DMS53 treated with DMSO at 0.1 percent for 48 hours (cell line): ENCODE data around the gene MIOX.
"Not testable (repeated sequence)": the region's sequence is repeated elsewhere in the genome, so short reads cannot be mapped to it uniquely, and the experiment has no call there.

ENCODE experiments used
- DNase-seq: peaks from one replicate; lab custom pipeline; 2025; ENCODE audit not compliant: unreplicated experiment; lab: John Stamatoyannopoulos, UW

The MIOX gene

DNA sequence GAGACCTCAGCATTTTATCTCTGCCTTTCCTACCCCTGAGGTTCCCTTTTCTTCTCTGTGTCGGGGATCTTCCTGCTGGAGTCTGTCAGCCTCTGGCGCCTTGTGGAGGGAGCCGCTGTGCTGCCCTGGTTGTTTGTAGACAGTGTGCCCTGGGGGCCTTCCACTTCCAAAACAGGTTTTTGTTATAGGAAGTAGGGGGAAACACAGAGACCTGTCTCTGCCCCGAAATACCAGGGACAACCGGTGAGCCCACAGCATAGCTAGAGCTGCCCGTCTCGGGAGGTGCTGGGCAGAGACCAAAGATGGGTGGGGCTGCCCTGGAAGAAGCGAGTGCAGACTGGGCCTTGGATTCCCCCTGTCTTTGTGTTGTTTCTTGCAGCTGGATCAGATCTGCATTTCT, 29.4 kb downstream of the MIOX start:
- DNase-seq: no peak

DNA sequence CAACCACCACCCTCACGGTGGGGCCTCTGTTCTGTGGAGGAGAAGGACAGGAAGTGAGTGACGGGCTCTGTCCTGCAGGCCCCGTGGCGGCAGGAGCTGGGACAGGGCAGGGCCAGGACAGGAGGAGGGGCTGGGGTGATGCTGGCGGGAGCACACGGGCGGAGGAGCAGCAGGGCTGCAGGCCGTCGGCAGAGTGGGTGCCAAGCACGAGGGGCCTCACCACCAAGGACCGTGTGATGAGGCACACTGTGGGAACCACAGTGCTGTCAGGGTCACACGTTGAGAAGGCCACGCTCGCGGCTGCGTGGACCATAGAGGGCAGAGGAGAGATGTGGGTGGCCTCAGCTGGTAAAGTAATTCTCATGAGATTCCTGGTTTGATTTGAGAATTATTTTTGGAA, 30.2 kb downstream of the MIOX start:
- no peak for DNase-seq

DNA sequence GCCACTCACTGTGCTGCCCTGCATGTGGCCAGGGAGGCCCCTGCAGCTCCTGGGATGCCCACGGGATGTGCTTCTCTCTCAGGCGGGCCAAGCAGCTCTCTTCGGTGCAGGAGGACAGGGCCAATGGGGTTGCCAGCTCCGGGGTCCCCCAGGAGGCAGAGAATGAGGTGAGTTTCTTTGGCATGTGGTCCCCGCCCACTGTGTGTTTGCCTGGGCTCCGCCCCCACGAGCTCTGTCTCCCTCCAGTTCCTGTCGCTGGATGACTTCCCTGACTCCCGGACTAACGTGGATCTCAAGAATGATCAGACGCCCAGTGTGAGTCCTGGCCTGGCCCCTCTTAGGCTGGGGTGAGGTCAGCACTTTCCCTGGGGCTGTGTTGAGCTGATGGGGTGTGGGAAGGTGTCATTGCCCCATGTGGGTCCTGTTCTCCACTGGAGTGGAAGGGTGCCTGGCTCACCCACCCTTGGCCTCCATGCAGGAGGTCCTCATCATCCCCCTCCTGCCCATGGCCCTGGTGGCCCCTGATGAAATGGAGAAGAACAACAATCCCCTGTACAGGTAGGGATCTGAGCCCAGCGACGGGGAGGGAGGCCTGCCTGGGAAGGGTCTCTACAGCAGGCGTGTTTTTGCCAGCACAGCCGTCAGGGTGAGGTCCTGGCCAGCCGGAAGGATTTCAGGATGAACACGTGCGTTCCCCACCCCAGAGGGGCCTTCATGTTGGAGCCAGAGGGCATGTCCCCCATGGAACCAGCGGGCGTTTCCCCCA, 31.0 kb downstream of the MIOX start:
- no peak for DNase-seq

DNA sequence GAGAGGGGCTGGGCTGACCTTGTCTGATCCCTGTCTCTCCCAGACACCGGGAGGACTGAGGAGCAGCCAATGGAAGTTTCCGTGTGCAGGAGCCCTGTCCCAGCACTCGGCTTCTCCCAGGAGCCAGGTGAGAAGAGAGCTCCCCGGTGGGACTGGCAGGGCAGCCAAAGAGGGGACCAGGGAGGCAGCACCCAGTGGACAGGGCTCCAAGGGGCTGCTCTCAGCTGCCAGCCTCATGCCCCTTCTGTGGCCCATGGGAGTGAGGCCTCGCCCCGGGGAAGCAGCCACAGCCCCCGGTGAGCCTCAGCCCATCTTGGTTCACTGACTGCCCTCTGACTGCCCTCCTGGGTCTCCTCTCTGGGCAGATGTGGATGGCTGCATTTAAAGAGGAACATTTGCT, 31.9 kb downstream of the MIOX start:
- no peak for DNase-seq

DNA sequence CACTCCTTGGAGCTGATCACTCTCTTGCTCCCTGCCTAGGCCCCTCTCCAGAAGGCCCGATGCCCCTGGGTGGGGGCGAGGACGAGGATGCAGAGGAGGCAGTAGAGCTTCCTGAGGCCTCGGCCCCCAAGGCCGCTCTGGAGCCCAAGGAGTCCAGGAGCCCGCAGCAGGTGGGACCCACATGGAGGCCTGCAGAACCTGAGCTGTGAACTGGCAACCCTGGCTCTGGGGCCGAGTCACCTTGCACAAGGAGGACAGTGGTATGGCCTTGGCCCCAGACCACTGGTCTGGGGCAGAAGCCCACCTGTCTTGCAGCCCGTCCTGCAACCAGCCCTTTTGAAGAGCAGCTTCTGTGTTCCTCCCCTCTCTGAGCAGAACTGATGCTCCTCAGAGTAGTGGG, 32.5 kb downstream of the MIOX start:
- no peak for DNase-seq

DNA sequence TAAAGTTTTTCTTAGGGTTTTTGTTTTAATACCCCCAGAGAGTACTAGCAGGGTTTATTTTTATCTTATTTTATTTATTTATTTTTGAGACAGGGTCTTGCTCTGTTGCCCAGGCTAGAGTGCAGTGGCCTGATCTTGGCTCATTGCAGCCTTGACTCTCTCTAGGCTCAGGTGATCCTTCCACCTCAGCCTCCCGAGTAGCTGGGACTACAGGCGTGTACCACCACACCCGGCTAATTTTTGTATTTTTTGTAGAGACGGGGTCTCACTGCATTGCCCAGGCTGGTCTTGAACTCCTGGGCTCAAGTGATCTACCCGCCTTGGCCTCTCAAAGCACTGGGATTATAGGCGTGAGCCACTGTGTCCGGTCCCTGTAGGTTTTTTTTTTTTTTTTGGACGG, 33.5 kb downstream of the MIOX start:
- DNase-seq: not testable (repeated sequence)

DNA sequence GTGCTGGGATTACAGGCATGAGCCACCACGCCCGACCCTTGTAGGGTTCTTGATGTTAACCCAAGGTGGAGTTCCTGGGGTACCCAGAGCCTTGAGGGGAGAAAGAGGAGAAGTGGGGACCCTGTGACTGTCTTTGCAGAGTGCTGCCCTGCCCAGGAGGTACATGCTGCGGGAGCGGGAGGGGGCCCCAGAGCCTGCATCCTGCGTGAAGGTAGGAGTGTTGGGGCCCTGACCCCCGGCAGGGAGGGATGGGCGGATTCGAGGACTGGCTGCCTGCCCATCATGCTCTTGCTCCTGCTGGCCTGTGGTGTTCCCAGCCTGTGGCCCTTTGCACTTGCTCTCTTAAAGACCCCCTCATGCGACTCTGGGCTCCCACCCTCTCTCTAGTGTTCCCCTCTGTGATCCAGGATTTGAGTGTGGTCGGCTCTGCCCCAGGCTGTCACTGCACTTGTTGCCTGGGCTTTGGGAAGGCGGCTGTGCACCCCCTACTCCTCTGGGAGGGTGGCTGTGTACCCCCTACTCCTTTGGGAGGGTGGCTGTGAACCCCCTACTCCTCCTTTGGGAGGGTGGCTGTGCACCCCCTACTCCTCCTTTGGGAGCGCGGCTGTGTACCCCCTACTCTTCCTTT, 34.3 kb downstream of the MIOX start:
- no peak for DNase-seq

DNA sequence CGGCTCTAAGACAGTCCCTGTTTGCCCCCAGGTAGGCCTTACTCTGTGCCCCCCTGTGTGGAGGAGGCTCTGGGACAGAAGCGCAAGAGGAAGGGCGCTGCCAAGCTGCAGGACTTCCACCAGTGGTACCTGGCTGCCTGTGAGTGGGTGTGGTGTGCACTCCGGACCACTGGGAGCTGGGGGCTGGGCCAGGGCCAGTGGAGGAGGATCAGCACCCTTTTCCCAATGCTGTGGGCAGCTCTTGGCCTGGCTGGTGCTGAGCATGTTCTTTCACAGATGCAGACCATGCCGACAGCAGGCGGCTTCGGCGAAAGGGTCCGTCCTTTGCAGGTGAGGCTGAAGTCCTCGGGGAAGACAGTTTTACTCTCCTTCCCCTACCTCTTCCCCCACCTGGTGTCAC, 35.1 kb downstream of the MIOX start:
- no peak for DNase-seq

DNA sequence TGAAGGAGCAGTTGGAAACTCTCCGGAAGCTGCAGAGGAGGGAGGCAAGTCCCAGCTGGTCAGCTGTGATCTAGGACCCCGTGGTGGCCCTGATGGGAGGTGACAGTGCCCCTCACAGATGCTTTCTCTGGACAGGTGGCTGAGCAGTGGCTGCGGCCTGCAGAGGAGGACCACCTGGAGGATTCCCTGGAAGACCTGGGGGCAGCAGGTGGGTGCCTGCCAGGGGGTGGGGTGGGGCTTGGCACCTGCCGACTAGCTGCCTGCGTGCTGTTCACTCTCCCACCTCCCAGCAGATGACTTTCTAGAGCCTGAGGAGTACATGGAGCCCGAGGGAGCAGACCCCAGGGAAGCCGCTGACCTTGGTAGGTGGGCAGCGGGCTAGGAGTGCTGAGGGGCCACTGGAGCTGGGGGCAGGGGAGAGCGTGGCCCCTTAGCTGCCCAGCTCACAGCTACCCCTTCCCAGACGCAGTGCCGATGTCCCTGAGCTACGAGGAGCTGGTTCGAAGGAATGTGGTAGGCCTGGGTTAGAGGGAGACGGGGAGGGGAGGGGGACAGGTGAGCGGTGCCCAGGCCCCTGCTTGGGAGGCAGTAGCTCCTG, 35.6 kb downstream of the MIOX start:
- DNase-seq: no peak

DNA sequence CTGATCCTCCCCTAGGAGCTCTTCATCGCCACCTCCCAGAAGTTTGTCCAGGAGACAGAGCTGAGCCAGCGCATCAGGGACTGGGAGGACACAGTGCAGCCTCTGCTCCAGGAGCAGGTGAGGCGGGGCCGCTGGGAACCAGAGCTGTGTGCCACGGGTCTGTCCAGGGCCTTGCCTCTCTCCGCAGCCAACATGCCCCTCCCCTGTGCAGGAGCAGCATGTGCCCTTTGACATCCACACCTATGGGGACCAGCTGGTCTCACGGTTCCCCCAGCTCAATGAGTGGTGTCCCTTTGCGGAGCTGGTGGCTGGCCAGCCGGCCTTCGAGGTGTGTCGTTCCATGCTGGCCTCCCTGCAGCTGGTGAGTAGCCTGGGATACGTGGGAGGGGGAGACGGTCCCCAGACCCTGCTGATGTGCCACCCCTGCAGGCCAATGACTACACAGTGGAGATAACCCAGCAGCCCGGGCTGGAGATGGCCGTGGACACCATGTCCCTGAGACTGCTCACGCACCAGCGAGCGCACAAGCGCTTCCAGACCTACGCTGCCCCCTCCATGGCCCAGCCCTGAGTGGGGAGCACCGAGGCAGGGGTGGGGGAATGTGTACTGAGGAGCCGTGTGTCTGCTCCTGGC, 36.3 kb downstream of the MIOX start:
- no peak for DNase-seq

DNA sequence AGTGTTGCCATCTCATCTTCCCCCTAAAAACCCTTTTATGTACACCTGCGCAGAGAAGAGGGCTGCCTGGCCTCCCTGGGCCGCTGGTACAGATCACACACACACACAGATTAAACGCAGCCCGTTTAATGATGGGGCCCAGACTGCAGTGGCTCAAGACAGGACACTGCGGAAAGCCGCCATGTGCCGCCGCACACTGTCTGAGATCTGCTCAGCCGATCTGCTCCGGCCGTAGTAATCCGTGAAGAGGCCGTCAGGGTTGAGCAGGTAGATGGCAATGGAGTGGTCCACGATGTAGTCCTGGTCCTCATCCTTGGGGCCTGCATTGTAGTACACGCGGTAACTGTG, 36.8 kb downstream of the MIOX start:
- no peak for DNase-seq

DNA sequence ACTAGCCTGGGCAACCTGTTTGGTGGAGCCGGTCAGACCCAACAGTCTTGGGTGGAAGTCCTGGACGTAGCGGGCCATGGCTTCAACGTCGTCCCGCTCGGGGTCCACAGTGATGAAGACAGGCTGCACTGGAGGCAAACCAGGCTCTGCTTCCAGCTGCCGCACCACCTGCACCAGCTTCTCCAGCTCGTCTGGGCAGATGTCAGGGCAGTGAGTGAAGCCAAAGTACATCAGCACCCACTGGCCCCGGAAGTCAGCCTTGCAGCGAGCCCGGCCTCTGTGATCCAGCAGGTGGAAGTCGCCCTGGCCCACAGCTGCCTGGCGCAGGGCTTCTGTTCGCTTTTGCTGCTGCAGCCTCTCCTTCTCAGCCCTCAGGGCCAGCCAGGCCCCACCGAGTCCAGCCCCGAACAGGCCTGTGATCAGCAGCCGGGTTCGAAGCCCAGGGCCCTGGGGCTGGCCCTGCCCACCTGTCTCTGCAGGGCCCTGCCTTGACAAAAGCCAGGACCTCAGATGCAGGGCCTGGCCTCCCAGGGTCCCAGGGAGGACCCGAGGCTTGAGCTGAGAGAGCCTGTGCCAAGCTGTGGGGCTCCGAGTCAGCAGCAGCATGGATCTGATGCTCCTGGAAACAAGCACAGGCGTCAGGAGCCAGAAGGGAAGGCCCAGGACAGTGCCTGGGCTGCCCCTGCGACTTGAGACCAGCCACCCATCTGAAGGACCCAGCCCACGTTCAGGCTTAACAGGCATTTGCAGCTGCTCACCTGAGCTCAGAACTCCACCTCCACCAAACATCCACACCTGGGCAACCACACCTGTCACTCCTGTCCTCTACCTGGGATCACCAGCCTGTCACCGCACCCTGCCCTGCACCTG, 37.4 kb downstream of the MIOX start:
- peak; percentile 8 for DNase-seq

DNA sequence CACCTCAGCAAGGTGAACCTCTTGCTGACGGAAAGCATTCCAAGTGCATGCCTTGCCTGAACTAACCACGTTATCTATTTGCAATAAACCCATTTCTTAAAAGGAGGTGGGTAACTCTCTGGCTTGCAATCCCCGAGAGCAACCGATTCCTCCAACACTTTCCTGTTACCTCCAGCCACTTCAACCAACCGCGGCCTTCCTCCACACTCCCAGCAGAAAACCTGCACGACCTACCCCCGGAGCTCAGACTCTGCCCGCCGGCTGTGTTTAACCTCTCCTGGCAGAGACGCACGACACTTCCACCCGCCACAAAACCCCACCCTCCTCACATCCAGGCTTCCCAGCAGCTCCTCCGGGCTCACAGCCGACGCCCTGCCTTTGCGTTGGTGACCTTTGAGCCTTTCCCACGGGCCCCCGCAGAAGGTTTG, 38.0 kb downstream of the MIOX start:
- peak; percentile 20 for DNase-seq

DNA sequence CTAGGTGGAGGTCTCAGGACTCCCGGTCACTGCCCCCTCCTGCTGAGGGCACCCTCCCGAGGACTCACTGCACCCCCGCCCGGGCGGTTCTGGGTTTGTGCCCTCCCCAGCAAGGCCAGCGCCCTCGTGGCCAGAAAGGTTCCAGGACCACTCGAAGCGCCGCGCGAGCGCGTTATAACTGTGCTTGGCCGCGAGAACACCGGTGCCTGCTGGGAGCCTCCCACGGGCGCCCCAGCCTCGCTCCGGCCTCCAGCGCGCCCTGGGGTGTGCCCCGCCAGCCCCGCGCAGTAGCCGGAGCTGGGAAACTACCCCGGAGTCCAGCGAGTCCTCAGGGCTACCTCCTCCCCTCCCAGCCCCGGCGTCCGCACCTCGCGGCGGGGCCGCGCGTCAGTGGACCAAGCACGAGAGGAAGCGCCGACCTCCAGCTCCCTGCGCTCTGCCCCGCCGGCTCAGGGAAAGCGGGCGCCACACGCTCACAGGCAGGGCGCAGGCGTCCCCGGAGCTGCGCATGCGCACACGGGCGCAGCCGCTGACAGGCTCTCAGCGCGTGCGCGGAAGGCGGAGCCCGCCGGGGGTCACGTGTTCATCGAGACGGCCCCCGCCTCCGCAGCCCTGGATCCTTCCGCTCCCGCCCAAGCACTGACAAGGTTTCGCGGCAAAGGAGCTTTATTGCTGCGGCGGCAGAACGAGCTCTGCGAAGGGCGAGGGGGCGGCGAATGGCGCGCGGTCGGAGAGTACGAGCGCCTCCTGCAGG, 38.6 kb downstream of the MIOX start, which contains the start of gene SCO2:
Gene SCO2, minus strand, starts transcription at position 495 of the 754 bp plus-strand sequence. CDS start 1,187 bp downstream, outside the sequence.
- peak; percentile 88 for DNase-seq

DNA sequence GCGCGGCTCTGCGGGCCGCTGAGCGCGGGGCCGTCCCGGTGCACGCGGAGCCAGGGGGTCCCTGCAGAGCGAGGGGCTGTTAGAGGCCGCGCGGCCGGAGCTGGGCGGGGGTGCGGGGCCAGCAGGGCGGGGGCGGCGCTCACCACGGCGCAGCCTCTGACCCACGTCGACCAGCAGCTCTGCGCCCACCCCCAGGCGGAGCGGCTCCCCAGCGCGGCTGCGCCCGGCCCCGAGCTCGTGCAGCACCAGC, 39.1 kb downstream of the MIOX start:
- DNase-seq: no peak

DNA sequence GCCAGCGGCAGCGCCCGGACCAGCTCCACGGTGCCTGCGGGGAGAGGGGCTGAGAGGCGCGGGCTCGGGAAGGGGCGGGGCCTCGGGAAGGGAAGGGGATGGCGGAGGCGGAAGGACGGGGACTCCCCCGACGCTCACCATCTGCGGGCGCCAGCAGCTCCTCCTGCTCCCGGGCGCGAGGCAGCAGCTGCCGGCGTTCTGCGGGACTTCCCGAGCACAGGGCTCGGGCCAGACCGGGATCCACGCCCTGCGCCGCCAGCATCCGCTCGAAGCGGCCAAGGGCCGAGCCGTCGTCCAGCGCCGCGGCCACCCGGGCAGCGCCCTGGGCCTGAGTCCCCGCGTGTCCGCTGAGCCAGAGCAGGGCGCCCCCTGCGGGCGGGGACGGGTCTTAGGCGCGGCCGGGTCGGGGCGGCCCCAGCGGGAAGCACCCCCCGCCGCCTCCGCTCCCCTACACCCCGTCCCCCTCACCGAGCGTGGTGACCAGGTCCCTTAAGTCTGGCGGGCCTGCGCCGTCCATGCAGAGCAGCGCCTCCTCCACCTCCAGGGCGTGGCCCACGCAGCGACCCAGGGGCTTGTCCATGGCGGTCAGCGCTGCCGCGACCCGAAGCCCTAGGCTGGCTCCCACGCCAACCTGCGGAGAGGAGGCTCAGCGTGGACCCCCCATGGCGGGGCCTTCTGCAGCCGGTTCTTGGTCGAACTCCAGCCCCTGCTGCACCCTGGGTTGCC, 39.6 kb downstream of the MIOX start:
- DNase-seq: peak; percentile 33

DNA sequence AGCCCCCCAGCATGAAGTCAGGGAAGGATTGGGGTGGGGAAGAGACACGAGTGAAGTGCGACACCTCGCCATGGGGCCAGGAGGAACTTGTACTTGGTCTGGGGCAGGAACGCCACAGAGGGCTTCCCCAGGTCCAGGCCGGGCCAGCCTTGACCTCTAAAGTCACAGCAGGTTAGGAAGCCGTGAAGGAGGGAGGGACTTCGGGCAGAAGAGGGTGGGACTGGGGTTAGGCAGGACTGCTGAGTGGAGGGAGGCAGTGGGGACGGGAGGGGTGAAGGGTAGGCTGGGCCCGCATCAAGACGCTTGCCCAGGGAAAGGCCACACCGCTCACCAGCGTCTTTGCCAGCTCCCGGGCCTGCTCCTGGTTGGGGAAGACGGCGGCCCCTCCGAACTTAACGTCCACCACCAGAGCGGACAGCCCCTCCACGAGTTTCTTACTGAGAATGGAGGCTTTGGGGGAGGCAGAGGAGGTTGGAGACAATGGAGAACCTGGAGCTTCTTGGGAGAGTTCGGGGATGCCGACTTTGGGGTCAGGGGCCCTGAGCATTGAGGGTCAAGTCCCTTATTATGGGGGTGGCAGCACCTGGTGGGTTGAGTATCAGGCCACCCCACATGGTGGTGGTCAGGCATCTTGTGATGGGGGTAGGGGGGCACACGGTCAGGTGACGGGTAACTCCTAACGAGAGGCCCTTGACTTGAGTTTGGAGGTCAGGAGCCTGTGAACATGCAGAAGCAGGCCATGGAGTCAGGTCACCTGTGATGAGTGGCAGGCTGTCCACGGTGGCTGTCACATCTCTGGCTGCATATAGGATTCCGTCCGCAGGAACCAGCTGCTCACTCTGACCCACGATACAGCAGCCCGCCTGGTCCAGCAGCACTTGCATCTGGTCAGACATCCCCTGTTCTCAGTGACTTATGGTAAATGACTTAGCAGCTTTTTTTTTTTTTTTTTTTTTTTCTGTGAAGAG, 40.5 kb downstream of the MIOX start:
- peak; percentile 24 for DNase-seq

DNA sequence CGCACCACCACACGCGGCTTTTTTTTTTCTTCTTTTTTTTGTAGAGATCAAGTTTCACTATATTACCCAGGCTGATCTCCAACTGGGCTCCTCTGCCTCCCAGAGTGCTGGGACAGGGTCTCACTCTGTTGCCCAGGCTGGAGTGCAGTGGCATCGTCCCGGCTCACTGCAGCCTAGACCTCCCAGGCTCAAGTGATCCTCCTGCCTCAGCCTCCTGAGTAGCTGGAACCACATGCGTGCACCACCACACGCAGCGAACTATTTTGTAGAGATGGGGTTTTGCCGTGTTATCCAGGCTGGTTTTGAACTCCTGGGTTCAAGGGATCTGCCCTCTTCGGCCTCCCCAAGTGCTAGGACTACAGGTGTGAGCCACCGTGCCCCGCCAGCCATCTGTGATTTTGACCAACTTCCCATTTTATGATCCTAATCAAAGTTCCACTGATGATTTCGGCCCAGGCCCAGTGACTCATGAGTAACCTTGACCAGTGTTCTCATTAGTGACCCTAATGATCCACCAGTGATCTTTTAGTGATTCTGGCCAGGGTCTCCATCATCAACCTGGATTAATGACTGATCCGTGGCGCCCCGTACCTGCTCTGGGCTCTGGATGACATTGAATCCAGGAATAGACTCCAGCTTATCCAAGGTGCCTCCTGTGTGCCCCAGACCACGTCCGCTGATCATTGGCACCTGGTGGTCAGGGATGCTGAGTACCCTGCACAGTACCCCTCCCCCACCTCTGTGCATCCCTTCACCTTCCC, 41.4 kb downstream of the MIOX start:
- DNase-seq: no peak
